Peyer's patch (tissue), 4 donors: ENCODE results near the gene FAM47E.

Source experiments
- CTCF ChIP-seq, 6 experiments: fragments of 450-650 bp in 4 of 6; fragments of 200-600 bp in 2 of 6; sonication (generic) in 1 of 6; IDR thresholded peaks; one replicate each; pipeline ENCODE4 v1.5.1; 2017 to 2019; ENCODE audit warnings: antibody characterized with exemption in 6 of 6, mild to moderate bottlenecking in 3 of 6, moderate library complexity in 1 of 6
- POLR2A ChIP-seq, 2 donors: fragments of 450-650 bp; IDR thresholded peaks; one replicate each; pipeline ENCODE4 v1.5.1; 2017; ENCODE audit warnings: antibody characterized with exemption in 2 of 2, mild to moderate bottlenecking in 2 of 2, moderate library complexity in 2 of 2

- no peak for TF ChIP-seq CTCF (IDR thresholded peaks at IDR 0.05)
- TF ChIP-seq POLR2A (IDR thresholded peaks at IDR 0.05), result no peak
These were observed 48.5 kb downstream of the FAM47E start for GRCh38 chr4:76300012-76300411.
